ENCODE measurements around the gene CBX2.

- no peak for TF ChIP-seq CTCF (IDR thresholded peaks at IDR 0.05 in 2 of 3, conservative IDR thresholded peaks at IDR 0.05 in 1 of 3; ENCODE audit: borderline replicate concordance in 1 of 3, insufficient read depth in 1 of 3, low read depth in 2 of 3, low read length in 2 of 3)
- TF ChIP-seq POLR2A (IDR thresholded peaks at IDR 0.05; ENCODE audit: borderline replicate concordance, extremely low read depth, insufficient read depth, insufficient read length): no peak
- TF ChIP-seq ATF3 (IDR thresholded peaks at IDR 0.05): no peak
- TF ChIP-seq EZH2phosphoT487 (IDR thresholded peaks at IDR 0.05; ENCODE audit: borderline replicate concordance): no peak
- no peak for TF ChIP-seq CEBPB (IDR thresholded peaks at IDR 0.05; ENCODE audit: low read depth)
- TF ChIP-seq FOSL1 (IDR thresholded peaks at IDR 0.05; ENCODE audit: low read depth): no peak
- no peak for TF ChIP-seq CBX3 (IDR thresholded peaks at IDR 0.05; ENCODE audit: low read depth)
- TF ChIP-seq SIN3A (IDR thresholded peaks at IDR 0.05; ENCODE audit: low read depth): no peak
These were observed 42.9 kb upstream of the CBX2 start for GRCh38 chr17:79735096-79735495.
